ENCODE data around the gene TTC21A.

GRCh38 chr3:39144095-39144747, 36.7 kb downstream of the TTC21A start:
- TF ChIP-seq POU6F1 (CRISPR knock-in tag; IDR thresholded peaks at IDR 0.05; ENCODE audit: borderline replicate concordance, low read depth): no peak
- no peak for TF ChIP-seq CREB5 (CRISPR knock-in tag; IDR thresholded peaks at IDR 0.05; ENCODE audit: low read depth)
- TF ChIP-seq BACH2 (CRISPR knock-in tag; IDR thresholded peaks at IDR 0.05; ENCODE audit: borderline replicate concordance): no peak
- no peak for TF ChIP-seq ZFP3 (CRISPR knock-in tag; IDR thresholded peaks at IDR 0.05)
- TF ChIP-seq TCF4 (CRISPR knock-in tag; IDR thresholded peaks at IDR 0.05; ENCODE audit: borderline replicate concordance): no peak
- TF ChIP-seq ZFP30 (CRISPR knock-in tag; IDR thresholded peaks at IDR 0.05): no peak
- TF ChIP-seq, protein P1, sequence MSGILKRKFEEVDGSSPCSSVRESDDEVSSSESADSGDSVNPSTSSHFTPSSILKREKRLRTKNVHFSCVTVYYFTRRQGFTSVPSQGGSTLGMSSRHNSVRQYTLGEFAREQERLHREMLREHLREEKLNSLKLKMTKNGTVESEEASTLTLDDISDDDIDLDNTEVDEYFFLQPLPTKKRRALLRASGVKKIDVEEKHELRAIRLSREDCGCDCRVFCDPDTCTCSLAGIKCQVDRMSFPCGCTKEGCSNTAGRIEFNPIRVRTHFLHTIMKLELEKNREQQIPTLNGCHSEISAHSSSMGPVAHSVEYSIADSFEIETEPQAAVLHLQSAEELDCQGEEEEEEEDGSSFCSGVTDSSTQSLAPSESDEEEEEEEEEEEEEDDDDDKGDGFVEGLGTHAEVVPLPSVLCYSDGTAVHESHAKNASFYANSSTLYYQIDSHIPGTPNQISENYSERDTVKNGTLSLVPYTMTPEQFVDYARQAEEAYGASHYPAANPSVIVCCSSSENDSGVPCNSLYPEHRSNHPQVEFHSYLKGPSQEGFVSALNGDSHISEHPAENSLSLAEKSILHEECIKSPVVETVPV (CRISPR knock-in tag; IDR thresholded peaks at IDR 0.05): no peak
- no peak for TF ChIP-seq SNAI2 (CRISPR knock-in tag; IDR thresholded peaks at IDR 0.05)
- no peak for TF ChIP-seq RARB (CRISPR knock-in tag; IDR thresholded peaks at IDR 0.05)
- TF ChIP-seq CSDC2 (CRISPR knock-in tag; IDR thresholded peaks at IDR 0.05): no peak
- no peak for TF ChIP-seq ZNF565 (CRISPR knock-in tag; conservative IDR thresholded peaks at IDR 0.05; ENCODE audit: low read depth)
- no peak for TF ChIP-seq ARNTL (CRISPR knock-in tag; IDR thresholded peaks at IDR 0.05; ENCODE audit: borderline replicate concordance, low read depth)

All from SK-N-SH treated with all-trans-retinoic acid at 6 μM for 48 hours (cell line).